ENCODE results near the gene VAMP3.
A peak's percentile ranks its signal among the peaks of the same experiment; 100 is the strongest.

The VAMP3 gene

DNA sequence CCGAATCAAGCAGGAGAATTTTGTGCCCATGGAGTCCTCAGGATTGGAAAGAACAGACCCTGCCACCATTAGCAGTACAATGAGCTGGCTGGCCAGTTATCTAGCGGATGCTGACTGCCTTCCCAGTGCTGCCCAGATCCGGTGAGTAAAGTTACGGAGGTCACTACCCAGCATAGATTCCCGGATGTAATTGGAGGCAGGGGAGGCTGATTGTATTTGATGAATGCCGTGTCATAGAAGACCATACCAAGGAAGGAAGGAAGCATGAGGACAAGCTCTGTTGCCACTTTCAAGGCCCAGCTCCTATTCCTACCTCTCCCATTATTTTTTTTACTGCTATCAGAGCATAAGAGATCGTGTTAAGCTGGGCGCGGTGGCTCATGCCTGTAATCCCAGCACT is 26.2 kb upstream of the VAMP3 start:
- H3K36me3 ChIP-seq (ENCODE audit: control insufficient read depth, insufficient read depth, low read length), result peaks cover 7% of the 10 kb centered on the region; the same call in 1 of the 2 replicates
- H3K4me3 ChIP-seq (ENCODE audit: low read depth, low read length), result no peak overlapping the region
- H3K27ac ChIP-seq (ENCODE audit: low read depth, low read length), result no peak overlapping the region
- H3K27me3 ChIP-seq (ENCODE audit: control insufficient read depth, insufficient read depth, low read length), result no peaks in the 10 kb centered on the region
- H3K4me1 ChIP-seq (ENCODE audit: control insufficient read depth, insufficient read depth, low read length), result no peaks in the 10 kb centered on the region
- H3K9ac ChIP-seq (ENCODE audit: low read depth, low read length), result no peak overlapping the region
- H3K9me3 ChIP-seq (ENCODE audit: control insufficient read depth, insufficient read depth, low read length), result no peaks in the 10 kb centered on the region

DNA sequence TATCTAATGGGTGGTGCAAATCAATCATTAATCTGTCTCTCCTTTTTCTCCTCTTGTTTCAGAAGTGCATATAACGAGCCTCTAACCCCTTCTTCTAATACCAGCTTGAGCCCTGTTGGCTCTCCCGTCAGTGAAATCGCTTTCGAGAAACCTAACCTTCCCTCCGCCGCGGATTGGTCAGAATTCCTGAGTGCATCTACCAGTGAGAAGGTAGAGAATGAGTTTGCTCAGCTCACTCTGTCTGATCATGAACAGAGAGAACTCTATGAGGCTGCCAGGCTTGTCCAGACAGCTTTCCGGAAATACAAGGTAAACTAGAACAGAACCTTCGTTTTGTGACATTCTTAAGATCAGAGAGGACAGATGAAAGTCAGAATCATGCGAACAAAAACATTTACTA is 25.3 kb upstream of the VAMP3 start:
- H3K27ac ChIP-seq (ENCODE audit: low read depth, low read length), result no peak overlapping the region
- no peaks in the 10 kb centered on the region for H3K9me3 ChIP-seq (ENCODE audit: control insufficient read depth, insufficient read depth, low read length)
- H3K9ac ChIP-seq (ENCODE audit: low read depth, low read length), result no peak overlapping the region
- H3K4me3 ChIP-seq (ENCODE audit: low read depth, low read length), result no peak overlapping the region
- H3K36me3 ChIP-seq (ENCODE audit: control insufficient read depth, insufficient read depth, low read length), result peaks cover 7% of the 10 kb centered on the region; the same call in 1 of the 2 replicates
- no peaks in the 10 kb centered on the region for H3K27me3 ChIP-seq (ENCODE audit: control insufficient read depth, insufficient read depth, low read length)
- no peaks in the 10 kb centered on the region for H3K4me1 ChIP-seq (ENCODE audit: control insufficient read depth, insufficient read depth, low read length)

DNA sequence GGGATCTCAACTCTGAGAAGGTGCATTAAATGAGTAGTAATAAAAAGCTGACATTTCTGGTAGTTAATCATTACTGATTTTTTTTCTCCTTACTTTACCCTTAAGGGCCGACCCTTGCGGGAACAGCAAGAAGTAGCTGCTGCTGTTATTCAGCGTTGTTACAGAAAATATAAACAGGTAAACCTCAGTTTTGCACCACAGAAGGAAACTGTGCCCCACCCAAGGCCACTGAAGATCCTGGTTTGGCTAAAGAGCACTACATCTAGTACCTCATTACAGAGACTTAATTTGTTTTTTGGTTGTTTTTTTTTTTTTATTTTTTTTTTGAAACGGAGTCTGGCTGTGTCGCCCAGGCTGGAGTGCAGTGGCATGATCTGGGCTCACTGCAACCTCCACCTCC is 23.5 kb upstream of the VAMP3 start:
- no peaks in the 10 kb centered on the region for H3K9me3 ChIP-seq (ENCODE audit: control insufficient read depth, insufficient read depth, low read length)
- H3K27me3 ChIP-seq (ENCODE audit: control insufficient read depth, insufficient read depth, low read length), result no peaks in the 10 kb centered on the region
- H3K4me1 ChIP-seq (ENCODE audit: control insufficient read depth, insufficient read depth, low read length), result peaks cover 7% of the 10 kb centered on the region
- H3K9ac ChIP-seq (ENCODE audit: low read depth, low read length), result no peak overlapping the region
- H3K36me3 ChIP-seq (ENCODE audit: control insufficient read depth, insufficient read depth, low read length), result peaks cover 7% of the 10 kb centered on the region; the same call in 1 of the 2 replicates
- H3K4me3 ChIP-seq (ENCODE audit: low read depth, low read length), result no peak overlapping the region
- no peak overlapping the region for H3K27ac ChIP-seq (ENCODE audit: low read depth, low read length)

DNA sequence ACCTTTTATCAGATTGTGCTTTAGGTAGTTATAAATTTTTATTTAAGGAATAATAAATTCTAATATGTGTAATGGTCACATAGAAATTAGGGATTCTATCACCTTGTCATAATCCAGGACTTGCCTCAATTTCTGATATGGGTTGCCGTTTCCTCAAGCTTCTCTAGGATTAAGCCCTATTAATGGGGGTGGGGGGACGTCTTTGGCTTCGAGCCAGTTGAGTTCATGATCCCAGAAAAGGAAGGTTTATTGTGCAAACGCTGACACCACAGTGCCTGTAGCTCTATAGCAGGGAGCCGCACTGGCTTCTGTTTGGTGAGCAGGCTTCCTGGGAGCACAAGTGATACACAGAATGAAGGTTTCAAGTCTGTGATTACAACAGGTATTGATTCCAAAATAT is 22.0 kb upstream of the VAMP3 start:
- Histone ChIP-seq H3K27me3 (ENCODE audit: control insufficient read depth, insufficient read depth, low read length) (no peaks in the 10 kb centered on the region), H3K9ac (ENCODE audit: low read depth, low read length) (no peak overlapping the region), H3K27ac (ENCODE audit: low read depth, low read length) (no peak overlapping the region), H3K4me1 (ENCODE audit: control insufficient read depth, insufficient read depth, low read length) (peaks cover 11% of the 10 kb centered on the region), H3K4me3 (ENCODE audit: low read depth, low read length) (no peak overlapping the region), H3K9me3 (ENCODE audit: control insufficient read depth, insufficient read depth, low read length) (no peaks in the 10 kb centered on the region), H3K36me3 (ENCODE audit: control insufficient read depth, insufficient read depth, low read length) (peaks cover 7% of the 10 kb centered on the region; the same call in 1 of the 2 replicates)

DNA sequence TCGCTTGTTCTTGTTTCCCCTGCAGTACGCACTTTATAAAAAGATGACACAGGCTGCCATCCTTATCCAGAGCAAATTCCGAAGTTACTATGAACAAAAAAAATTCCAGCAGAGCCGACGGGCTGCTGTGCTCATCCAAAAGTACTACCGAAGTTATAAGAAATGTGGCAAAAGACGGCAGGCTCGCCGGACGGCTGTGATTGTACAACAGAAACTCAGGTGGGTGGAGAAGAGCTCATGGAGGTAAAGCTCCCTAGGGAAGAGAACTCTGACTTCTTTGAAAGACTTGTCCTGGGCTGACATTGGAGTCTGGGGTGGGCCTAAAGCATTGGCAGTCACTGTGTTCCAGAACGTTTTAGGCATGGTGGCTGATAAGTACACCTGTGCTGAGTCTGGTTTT is 19.9 kb upstream of the VAMP3 start:
- H3K27ac ChIP-seq (ENCODE audit: low read depth, low read length), result no peak overlapping the region
- H3K9ac ChIP-seq (ENCODE audit: low read depth, low read length), result no peak overlapping the region
- no peak overlapping the region for H3K4me3 ChIP-seq (ENCODE audit: low read depth, low read length)
- H3K27me3 ChIP-seq (ENCODE audit: control insufficient read depth, insufficient read depth, low read length), result no peaks in the 10 kb centered on the region
- no peaks in the 10 kb centered on the region for H3K9me3 ChIP-seq (ENCODE audit: control insufficient read depth, insufficient read depth, low read length)
- peaks cover 17% of the 10 kb centered on the region for H3K4me1 ChIP-seq (ENCODE audit: control insufficient read depth, insufficient read depth, low read length)
- H3K36me3 ChIP-seq (ENCODE audit: control insufficient read depth, insufficient read depth, low read length), result no peaks in the 10 kb centered on the region; the same call in 1 of the 2 replicates

DNA sequence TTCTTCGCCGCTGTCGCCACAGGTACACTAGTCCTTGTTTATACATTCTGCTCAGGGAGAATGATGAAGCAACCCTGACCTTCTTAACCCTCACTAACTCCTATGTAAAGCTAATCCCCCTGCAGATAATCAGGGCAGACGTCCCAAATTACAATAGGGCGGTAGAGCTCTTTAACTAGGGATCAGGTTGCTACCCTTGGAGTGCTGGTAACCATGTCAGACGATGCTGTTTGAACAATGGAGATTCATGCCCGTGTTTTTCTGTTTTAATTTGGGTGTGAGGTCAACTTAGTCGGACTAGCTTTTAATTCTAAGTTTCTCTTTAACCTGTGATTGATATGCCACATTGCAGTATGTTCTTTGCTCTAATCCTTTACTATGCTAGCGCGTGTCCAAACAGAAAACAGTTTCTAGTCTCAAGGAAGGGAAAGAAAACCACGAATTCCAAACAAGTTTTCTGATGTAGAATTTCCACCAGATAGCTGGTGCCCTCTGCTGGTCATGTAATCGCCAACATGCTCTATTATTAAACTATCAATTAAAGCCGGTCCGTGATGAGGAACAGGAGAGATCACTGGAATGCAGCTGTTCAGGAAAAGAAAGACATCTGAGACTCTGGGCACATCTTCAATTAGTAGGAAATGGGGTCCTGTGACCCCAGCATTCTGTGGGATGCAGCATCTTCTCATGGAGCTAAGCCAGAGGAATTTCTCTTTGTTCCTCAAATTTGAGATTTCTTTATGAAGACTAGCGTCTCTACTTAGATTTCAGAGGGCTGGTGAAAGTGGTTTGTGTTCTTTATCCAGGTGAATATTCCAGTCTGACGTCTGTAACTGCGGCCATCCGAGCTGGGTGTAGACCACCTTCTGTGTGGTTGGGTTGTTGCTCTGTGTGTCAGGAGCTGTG is 18.3 kb upstream of the VAMP3 start:
- Histone ChIP-seq H3K27me3 (ENCODE audit: control insufficient read depth, insufficient read depth, low read length) (no peaks in the 10 kb centered on the region), H3K36me3 (ENCODE audit: control insufficient read depth, insufficient read depth, low read length) (no peaks in the 10 kb centered on the region; the same call in 1 of the 2 replicates), H3K9ac (ENCODE audit: low read depth, low read length) (peak overlapping the region; percentile 27; the same call in 1 of the 2 replicates), H3K27ac (ENCODE audit: low read depth, low read length) (peak overlapping the region; percentile 65), H3K4me3 (ENCODE audit: low read depth, low read length) (peak overlapping the region; percentile 52), H3K9me3 (ENCODE audit: control insufficient read depth, insufficient read depth, low read length) (no peaks in the 10 kb centered on the region), H3K4me1 (ENCODE audit: control insufficient read depth, insufficient read depth, low read length) (peaks cover 17% of the 10 kb centered on the region)

DNA sequence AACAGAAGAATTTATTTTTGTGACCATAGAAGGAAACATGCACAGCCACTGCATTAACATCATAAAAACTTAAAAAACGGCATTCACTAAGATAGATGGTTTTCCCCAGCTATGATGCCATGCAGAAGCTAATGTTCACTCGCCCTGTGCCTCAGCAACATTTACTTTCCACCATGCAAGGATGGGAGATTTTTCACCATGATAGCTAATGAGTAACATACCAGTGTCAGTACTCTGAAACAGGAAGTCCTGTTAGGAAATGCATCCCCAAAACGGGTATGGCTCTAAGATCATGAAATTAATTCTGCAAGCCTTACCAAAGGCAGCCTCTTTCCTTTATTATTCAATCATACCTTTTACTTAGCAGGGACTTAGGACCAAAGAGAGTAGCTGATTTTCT is 17.5 kb upstream of the VAMP3 start:
- Histone ChIP-seq H3K27me3 (ENCODE audit: control insufficient read depth, insufficient read depth, low read length) (no peaks in the 10 kb centered on the region), H3K4me3 (ENCODE audit: low read depth, low read length) (no peak overlapping the region), H3K36me3 (ENCODE audit: control insufficient read depth, insufficient read depth, low read length) (no peaks in the 10 kb centered on the region), H3K9me3 (ENCODE audit: control insufficient read depth, insufficient read depth, low read length) (no peaks in the 10 kb centered on the region), H3K4me1 (ENCODE audit: control insufficient read depth, insufficient read depth, low read length) (peaks cover 17% of the 10 kb centered on the region), H3K9ac (ENCODE audit: low read depth, low read length) (no peak overlapping the region), H3K27ac (ENCODE audit: low read depth, low read length) (no peak overlapping the region)

DNA sequence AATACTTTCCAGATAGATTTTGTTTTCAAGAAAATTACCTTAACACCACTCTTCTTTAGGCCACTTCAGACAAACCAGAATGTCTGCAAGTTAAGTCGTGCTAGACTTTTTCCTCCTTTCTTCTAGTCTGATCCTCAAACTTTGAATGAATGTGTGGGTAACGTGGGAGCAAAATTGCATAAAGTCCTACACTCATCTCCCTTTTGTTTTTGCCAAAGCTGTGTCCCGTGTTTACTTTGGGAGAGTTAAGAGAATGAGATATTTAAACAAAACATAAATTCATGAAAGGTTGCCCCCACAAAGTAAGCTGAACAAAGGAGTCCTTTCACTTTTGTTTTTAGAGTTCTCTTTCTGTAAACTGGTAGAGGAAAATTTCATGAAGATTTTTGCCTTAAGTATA is 16.9 kb upstream of the VAMP3 start:
- Histone ChIP-seq H3K36me3 (ENCODE audit: control insufficient read depth, insufficient read depth, low read length) (no peaks in the 10 kb centered on the region), H3K9ac (ENCODE audit: low read depth, low read length) (no peak overlapping the region), H3K4me1 (ENCODE audit: control insufficient read depth, insufficient read depth, low read length) (peaks cover 17% of the 10 kb centered on the region), H3K4me3 (ENCODE audit: low read depth, low read length) (no peak overlapping the region), H3K9me3 (ENCODE audit: control insufficient read depth, insufficient read depth, low read length) (no peaks in the 10 kb centered on the region), H3K27ac (ENCODE audit: low read depth, low read length) (no peak overlapping the region), H3K27me3 (ENCODE audit: control insufficient read depth, insufficient read depth, low read length) (no peaks in the 10 kb centered on the region)

DNA sequence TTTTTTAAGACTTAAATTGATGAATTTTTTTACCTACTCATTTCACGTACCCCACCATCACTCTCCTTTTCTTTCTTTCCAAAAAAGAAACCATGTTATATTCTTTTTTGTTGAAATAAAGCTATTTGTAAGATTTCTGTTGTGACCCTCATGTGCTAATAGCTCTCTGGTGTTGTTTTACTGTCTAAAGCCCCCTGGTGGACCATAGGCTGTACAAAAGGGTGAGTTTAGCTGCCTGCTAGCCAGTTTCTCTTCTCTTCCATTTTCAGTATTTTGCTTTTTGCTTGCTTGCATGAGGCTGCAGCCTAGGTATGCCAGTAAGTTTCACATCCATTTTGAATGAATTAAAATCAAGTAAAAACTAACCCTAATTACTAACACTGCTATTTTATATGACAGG is 15.6 kb upstream of the VAMP3 start:
- H3K36me3 ChIP-seq (ENCODE audit: control insufficient read depth, insufficient read depth, low read length), result no peaks in the 10 kb centered on the region
- H3K27me3 ChIP-seq (ENCODE audit: control insufficient read depth, insufficient read depth, low read length), result no peaks in the 10 kb centered on the region
- H3K4me1 ChIP-seq (ENCODE audit: control insufficient read depth, insufficient read depth, low read length), result peaks cover 17% of the 10 kb centered on the region
- no peak overlapping the region for H3K9ac ChIP-seq (ENCODE audit: low read depth, low read length)
- no peak overlapping the region for H3K27ac ChIP-seq (ENCODE audit: low read depth, low read length)
- no peaks in the 10 kb centered on the region for H3K9me3 ChIP-seq (ENCODE audit: control insufficient read depth, insufficient read depth, low read length)
- H3K4me3 ChIP-seq (ENCODE audit: low read depth, low read length), result no peak overlapping the region

DNA sequence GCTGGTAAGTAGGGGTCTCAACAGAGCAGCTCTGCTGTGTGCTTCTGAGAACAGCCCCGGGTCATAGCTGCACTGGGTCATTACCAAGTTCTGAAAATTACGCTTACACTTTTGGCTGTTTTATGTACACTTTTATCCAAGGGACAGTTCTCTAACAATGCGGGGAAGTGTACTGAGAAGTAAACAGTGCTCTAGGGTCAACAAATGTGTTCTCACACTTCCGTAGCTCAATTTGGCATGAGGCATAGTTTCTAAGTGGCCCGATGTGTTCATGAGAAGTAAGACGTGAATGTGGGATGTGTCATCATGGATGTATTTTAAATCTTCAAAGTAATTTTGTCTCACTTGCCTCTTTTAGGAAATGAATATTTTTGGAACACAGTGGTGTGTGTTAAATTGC is 10.9 kb upstream of the VAMP3 start:
- Histone ChIP-seq H3K36me3 (ENCODE audit: control insufficient read depth, insufficient read depth, low read length) (no peaks in the 10 kb centered on the region), H3K27me3 (ENCODE audit: control insufficient read depth, insufficient read depth, low read length) (no peaks in the 10 kb centered on the region), H3K27ac (ENCODE audit: low read depth, low read length) (no peak overlapping the region), H3K4me3 (ENCODE audit: low read depth, low read length) (no peak overlapping the region), H3K9me3 (ENCODE audit: control insufficient read depth, insufficient read depth, low read length) (no peaks in the 10 kb centered on the region), H3K4me1 (ENCODE audit: control insufficient read depth, insufficient read depth, low read length) (0 out of 2 replicates have a peak, but pooled peaks cover 6% of the 10 kb centered on the region), H3K9ac (ENCODE audit: low read depth, low read length) (no peak overlapping the region)

DNA sequence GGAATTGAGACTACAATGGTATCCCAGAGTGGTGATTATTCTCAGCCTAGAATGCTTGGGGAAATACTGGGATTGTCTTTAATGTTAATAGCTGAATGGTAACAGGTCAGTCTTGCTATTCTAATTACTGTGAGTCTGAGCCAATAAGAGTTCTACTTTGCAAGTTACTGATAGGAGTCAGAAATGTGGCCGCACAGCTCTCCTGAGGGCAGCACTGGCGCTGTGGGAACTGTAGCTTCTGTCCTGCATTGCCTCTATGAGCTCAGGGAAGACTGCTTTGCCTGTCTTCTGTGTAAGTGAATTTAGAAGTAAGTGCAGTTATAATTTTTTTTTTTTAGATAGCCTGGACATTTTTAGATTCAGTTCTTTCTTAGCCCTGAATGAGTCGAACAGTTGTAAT is 10.0 kb upstream of the VAMP3 start:
- no peaks in the 10 kb centered on the region for H3K36me3 ChIP-seq (ENCODE audit: control insufficient read depth, insufficient read depth, low read length)
- H3K9me3 ChIP-seq (ENCODE audit: control insufficient read depth, insufficient read depth, low read length), result no peaks in the 10 kb centered on the region
- no peak overlapping the region for H3K27ac ChIP-seq (ENCODE audit: low read depth, low read length)
- H3K9ac ChIP-seq (ENCODE audit: low read depth, low read length), result no peak overlapping the region
- no peaks in the 10 kb centered on the region for H3K27me3 ChIP-seq (ENCODE audit: control insufficient read depth, insufficient read depth, low read length)
- H3K4me3 ChIP-seq (ENCODE audit: low read depth, low read length), result no peak overlapping the region
- H3K4me1 ChIP-seq (ENCODE audit: control insufficient read depth, insufficient read depth, low read length), result 0 out of 2 replicates have a peak, but pooled peaks cover under 1% of the 10 kb centered on the region

Measured in HUES48 (cell line).